Neuronal stem cell (in vitro differentiated cells): ENCODE measurements around the gene TAS2R41.

ENCODE experiments used
- DNase-seq: peaks from one replicate; pipeline ENCODE4 v3.0.0-alpha.2; 2013; ENCODE audit warnings: low spot score
- H2AFZ ChIP-seq: one replicate; pipeline ENCODE4 v1.6.1; 2013; ENCODE audit warnings: mild to moderate bottlenecking, low read length, inconsistent platforms
- H2AK5ac ChIP-seq: 2 replicates; pipeline ENCODE4 v1.6.1; 2013; ENCODE audit warnings: low read depth, mild to moderate bottlenecking, inconsistent platforms, low read length, moderate library complexity, mixed read lengths
- H2BK120ac ChIP-seq: 2 replicates; pipeline ENCODE4 v1.6.1; 2013; ENCODE audit warnings: low read depth, mild to moderate bottlenecking, inconsistent platforms, low read length, moderate library complexity, mixed read lengths
- H2BK12ac ChIP-seq: one replicate; pipeline ENCODE4 v1.6.1; 2013; ENCODE audit warnings: low read length, inconsistent platforms
- H2BK15ac ChIP-seq: 2 replicates; pipeline ENCODE4 v1.6.1; 2013; ENCODE audit warnings: mild to moderate bottlenecking, low read length, inconsistent platforms, mixed read lengths
- H2BK5ac ChIP-seq: one replicate; pipeline ENCODE4 v1.6.1; 2013; ENCODE audit warnings: inconsistent platforms, mild to moderate bottlenecking, low read length, moderate library complexity
- H3K14ac ChIP-seq: one replicate; pipeline ENCODE4 v1.6.1; 2013; ENCODE audit warnings: low read length, inconsistent platforms
- H3K18ac ChIP-seq: 2 replicates; pipeline ENCODE4 v1.6.1; 2013; ENCODE audit warnings: low read length, inconsistent platforms
- H3K23ac ChIP-seq: 2 replicates; pipeline ENCODE4 v1.6.1; 2013; ENCODE audit warnings: low read depth, mild to moderate bottlenecking, mixed read lengths, low read length, inconsistent platforms; ENCODE audit not compliant: poor library complexity
- H3K27ac ChIP-seq: replicated peaks from 3 replicates; pipeline ENCODE4 v1.5.1; 2013; ENCODE audit warnings: low read length, inconsistent platforms
- H3K27me3 ChIP-seq, 3 experiments: 2 replicates each; pipeline ENCODE4 v1.6.1; 2013; ENCODE audit warnings: low read length in 3 of 3, mild to moderate bottlenecking in 2 of 3, inconsistent platforms in 1 of 3, low read depth in 1 of 3, mixed read lengths in 1 of 3, moderate library complexity in 1 of 3; ENCODE audit not compliant: control insufficient read depth in 3 of 3, insufficient read depth in 3 of 3
- H3K36me3 ChIP-seq, 2 donors: replicated peaks in 1 of 2; 2 replicates each; pipeline ENCODE4 v1.6.1; 2013; ENCODE audit warnings: low read length in 2 of 2; ENCODE audit not compliant: control insufficient read depth in 2 of 2, insufficient read depth in 2 of 2
- H3K4ac ChIP-seq: 2 replicates; pipeline ENCODE4 v1.6.1; 2013; ENCODE audit warnings: inconsistent platforms, mild to moderate bottlenecking, low read length, moderate library complexity
- H3K4me1 ChIP-seq, 2 donors: 1 replicate in 1 of 2; 2 replicates in 1 of 2; pipeline ENCODE4 v1.6.1; 2013; ENCODE audit warnings: low read length in 2 of 2, low read depth in 1 of 2; ENCODE audit not compliant: control insufficient read depth in 2 of 2, insufficient read depth in 1 of 2
- H3K4me2 ChIP-seq: one replicate; pipeline ENCODE4 v1.6.1; 2013; ENCODE audit warnings: mild to moderate bottlenecking, low read length, inconsistent platforms; ENCODE audit not compliant: insufficient read depth, poor library complexity, severe bottlenecking
- H3K4me3 ChIP-seq, 2 donors: 2 replicates each; pipeline ENCODE4 v1.5.1; 2013; ENCODE audit warnings: low read length in 2 of 2, mild to moderate bottlenecking in 2 of 2, inconsistent platforms in 1 of 2, moderate library complexity in 1 of 2
- H3K79me1 ChIP-seq: one replicate; pipeline ENCODE4 v1.6.1; 2013; ENCODE audit warnings: low read depth, mild to moderate bottlenecking, inconsistent platforms, low read length, moderate library complexity
- H3K9ac ChIP-seq: one replicate; pipeline ENCODE4 v1.6.1; 2013; ENCODE audit warnings: mild to moderate bottlenecking, low read depth, low read length, inconsistent platforms; ENCODE audit not compliant: poor library complexity
- H3K9me3 ChIP-seq, 2 donors: replicated peaks in 1 of 2; 2 replicates each; pipeline versions ENCODE3 to v1.6.1; 2013; ENCODE audit warnings: low read length in 2 of 2, mild to moderate bottlenecking in 2 of 2, inconsistent platforms in 1 of 2, low read depth in 1 of 2, mixed read lengths in 1 of 2, moderate library complexity in 1 of 2; ENCODE audit not compliant: control insufficient read depth in 2 of 2, insufficient read depth in 1 of 2
- H4K8ac ChIP-seq: one replicate; pipeline ENCODE4 v1.6.1; 2013; ENCODE audit warnings: low read depth, mild to moderate bottlenecking, inconsistent platforms, low read length, moderate library complexity
- H4K91ac ChIP-seq: one replicate; pipeline ENCODE4 v1.6.1; 2013; ENCODE audit warnings: low read length, low read depth, mild to moderate bottlenecking, inconsistent platforms; ENCODE audit not compliant: poor library complexity
- WGBS, 2 donors: extraction: QIAGEN DNeasy Blood & Tissue Kit; methylation state at CpG; one replicate each; pipeline ENCODE4 v1.1.7; 2013; ENCODE audit warnings: missing lambda C conversion rate in 2 of 2, mixed read lengths in 1 of 2; ENCODE audit not compliant: insufficient read length in 2 of 2, insufficient replicate concordance in 1 of 2; ENCODE audit errors: extremely low coverage in 2 of 2; 5-methylcytosine and 5-hydroxymethylcytosine counted together

TAS2R41 gene

GRCh38 chr7:143434660-143435059, 43.0 kb upstream of the TAS2R41 start:
- no peaks in the 10 kb centered on the region for H3K79me1 ChIP-seq
- no peak overlapping the region for H2AK5ac ChIP-seq

GRCh38 chr7:143435266-143435665, 42.4 kb upstream of the TAS2R41 start:
- Histone ChIP-seq H3K14ac (no peak overlapping the region), H2AFZ (no peak overlapping the region), H3K9me3 (no peaks in the 10 kb centered on the region), H3K4me2 (no peak overlapping the region), H2BK120ac (no peak overlapping the region), H3K18ac (no peak overlapping the region), H3K27me3 (no peaks in the 10 kb centered on the region), H3K23ac (no peak overlapping the region), H2BK5ac (no peak overlapping the region), H2BK12ac (no peak overlapping the region), H4K8ac (no peak overlapping the region), H3K36me3 (no peaks in the 10 kb centered on the region), H3K4me3 (no peak overlapping the region), H3K4ac (no peak overlapping the region), H3K27ac (no peak overlapping the region), H2BK15ac (no peak overlapping the region), H2AK5ac (no peak overlapping the region), H3K79me1 (no peaks in the 10 kb centered on the region), H4K91ac (no peak overlapping the region), H3K4me1 (no peaks in the 10 kb centered on the region), H3K9ac (no peak overlapping the region)
- WGBS, 2 donors, result no CpG with 5 or more reads among the region's 2 CpGs
- DNase-seq, result no peak

More at GRCh38 chr7:143434660-143435059, 43.0 kb upstream of the TAS2R41 start:
- DNase-seq, result no peak
- Histone ChIP-seq H3K27ac (no peak overlapping the region), H2BK5ac (no peak overlapping the region), H4K8ac (no peak overlapping the region), H2BK15ac (no peak overlapping the region), H3K18ac (no peak overlapping the region), H3K36me3 (no peaks in the 10 kb centered on the region), H3K23ac (no peak overlapping the region), H4K91ac (no peak overlapping the region), H3K4me1 (no peaks in the 10 kb centered on the region), H3K27me3 (no peaks in the 10 kb centered on the region), H2AFZ (no peak overlapping the region), H3K4me2 (no peak overlapping the region), H3K4me3 (no peak overlapping the region), H3K4ac (no peak overlapping the region), H2BK12ac (no peak overlapping the region), H3K9ac (no peak overlapping the region), H2BK120ac (no peak overlapping the region), H3K14ac (no peak overlapping the region), H3K9me3 (no peaks in the 10 kb centered on the region)
- WGBS, 2 donors, result no CpG with 5 or more reads among the region's 9 CpGs

GRCh38 chr7:143436325-143436946, 41.2 kb upstream of the TAS2R41 start:
- H4K91ac ChIP-seq, result no peak overlapping the region
- H3K27me3 ChIP-seq, result no peaks in the 10 kb centered on the region
- H3K27ac ChIP-seq, result no peak overlapping the region
- no peaks in the 10 kb centered on the region for H3K9me3 ChIP-seq
- H3K4me3 ChIP-seq, result no peak overlapping the region
- H3K4me1 ChIP-seq, result no peaks in the 10 kb centered on the region
- H2AFZ ChIP-seq, result no peak overlapping the region
- H2BK15ac ChIP-seq, result no peak overlapping the region
- DNase-seq, result no peak
- H3K14ac ChIP-seq, result no peak overlapping the region
- H3K4me2 ChIP-seq, result no peak overlapping the region
- H3K18ac ChIP-seq, result no peak overlapping the region
- H3K23ac ChIP-seq, result no peak overlapping the region
- no peak overlapping the region for H3K4ac ChIP-seq
- H3K9ac ChIP-seq, result no peak overlapping the region
- no peak overlapping the region for H2BK5ac ChIP-seq
- H2BK12ac ChIP-seq, result no peak overlapping the region
- no peaks in the 10 kb centered on the region for H3K79me1 ChIP-seq
- no CpG with 5 or more reads among the region's 3 CpGs for WGBS, 2 donors
- H2AK5ac ChIP-seq, result no peak overlapping the region
- no peaks in the 10 kb centered on the region for H3K36me3 ChIP-seq
- no peak overlapping the region for H4K8ac ChIP-seq
- no peak overlapping the region for H2BK120ac ChIP-seq

GRCh38 chr7:143437578-143437977, 40.1 kb upstream of the TAS2R41 start:
- DNase-seq, result no peak
- Histone ChIP-seq H3K9me3 (no peaks in the 10 kb centered on the region), H3K4me3 (no peak overlapping the region), H3K36me3 (no peaks in the 10 kb centered on the region), H3K18ac (no peak overlapping the region), H2BK12ac (no peak overlapping the region), H2AFZ (no peak overlapping the region), H3K79me1 (no peaks in the 10 kb centered on the region), H3K27ac (no peak overlapping the region), H2BK15ac (no peak overlapping the region), H4K8ac (no peak overlapping the region), H2BK120ac (no peak overlapping the region), H3K4ac (no peak overlapping the region), H3K9ac (no peak overlapping the region), H4K91ac (no peak overlapping the region), H3K4me2 (no peak overlapping the region), H3K23ac (no peak overlapping the region), H3K4me1 (no peaks in the 10 kb centered on the region), H3K14ac (no peak overlapping the region), H2BK5ac (no peak overlapping the region), H2AK5ac (no peak overlapping the region), H3K27me3 (no peaks in the 10 kb centered on the region)
- WGBS, 2 donors, result no CpG with 5 or more reads among the region's 4 CpGs
